RWPE2 (cell line): ENCODE measurements around the gene RPS6KA4.
A peak's percentile ranks its signal among the peaks of the same experiment; 100 is the strongest.

Experiments used
- ATAC-seq: fragments of 200-7000 bp; cut with Tn5 transposase; 3 replicates; pipeline ENCODE4 v1.9.1; 2021; ENCODE audit warnings: low read depth
- DNase-seq: peaks from one replicate; pipeline ENCODE4 v3.0.0-alpha.2; 2020; ENCODE audit warnings: low spot score
- H3K27ac ChIP-seq: fragments of 450-650 bp; 2 replicates; pipeline ENCODE4 v1.5.1; 2017; ENCODE audit warnings: mild to moderate bottlenecking; ENCODE audit not compliant: poor library complexity, severe bottlenecking
- H3K27me3 ChIP-seq: fragments of 250-450 bp; sonication (Bioruptor Pico); 2 replicates; pipeline ENCODE4 v1.5.1; 2021; ENCODE audit warnings: mild to moderate bottlenecking, moderate library complexity; ENCODE audit not compliant: insufficient read depth, poor library complexity, severe bottlenecking
- H3K36me3 ChIP-seq: fragments of 250-450 bp; sonication (Bioruptor Pico); 2 replicates; pipeline ENCODE4 v1.5.1; 2020; ENCODE audit warnings: low read depth, mild to moderate bottlenecking, moderate library complexity
- H3K4me1 ChIP-seq: fragments of 250-450 bp; sonication (Bioruptor Pico); 2 replicates; pipeline ENCODE4 v1.5.1; 2021; ENCODE audit warnings: mild to moderate bottlenecking, moderate library complexity; ENCODE audit not compliant: insufficient read depth, poor library complexity, severe bottlenecking
- H3K4me3 ChIP-seq: fragments of 250-450 bp; sonication (Bioruptor Pico); 2 replicates; pipeline ENCODE4 v1.5.1; 2021; ENCODE audit warnings: mild to moderate bottlenecking, moderate library complexity; ENCODE audit not compliant: severe bottlenecking
- H3K9me3 ChIP-seq: fragments of 250-450 bp; sonication (Bioruptor Pico); 2 replicates; pipeline ENCODE4 v1.5.1; 2021; ENCODE audit warnings: mild to moderate bottlenecking, moderate library complexity; ENCODE audit not compliant: severe bottlenecking
- TF ChIP-seq, protein P1 (sequence below): fragments of 450-650 bp; IDR thresholded peaks from one replicate; pipeline ENCODE4 v1.5.1; 2017; ENCODE audit warnings: mild to moderate bottlenecking, moderate library complexity; ENCODE audit not compliant: poor library complexity, severe bottlenecking

RPS6KA4 gene

DNA sequence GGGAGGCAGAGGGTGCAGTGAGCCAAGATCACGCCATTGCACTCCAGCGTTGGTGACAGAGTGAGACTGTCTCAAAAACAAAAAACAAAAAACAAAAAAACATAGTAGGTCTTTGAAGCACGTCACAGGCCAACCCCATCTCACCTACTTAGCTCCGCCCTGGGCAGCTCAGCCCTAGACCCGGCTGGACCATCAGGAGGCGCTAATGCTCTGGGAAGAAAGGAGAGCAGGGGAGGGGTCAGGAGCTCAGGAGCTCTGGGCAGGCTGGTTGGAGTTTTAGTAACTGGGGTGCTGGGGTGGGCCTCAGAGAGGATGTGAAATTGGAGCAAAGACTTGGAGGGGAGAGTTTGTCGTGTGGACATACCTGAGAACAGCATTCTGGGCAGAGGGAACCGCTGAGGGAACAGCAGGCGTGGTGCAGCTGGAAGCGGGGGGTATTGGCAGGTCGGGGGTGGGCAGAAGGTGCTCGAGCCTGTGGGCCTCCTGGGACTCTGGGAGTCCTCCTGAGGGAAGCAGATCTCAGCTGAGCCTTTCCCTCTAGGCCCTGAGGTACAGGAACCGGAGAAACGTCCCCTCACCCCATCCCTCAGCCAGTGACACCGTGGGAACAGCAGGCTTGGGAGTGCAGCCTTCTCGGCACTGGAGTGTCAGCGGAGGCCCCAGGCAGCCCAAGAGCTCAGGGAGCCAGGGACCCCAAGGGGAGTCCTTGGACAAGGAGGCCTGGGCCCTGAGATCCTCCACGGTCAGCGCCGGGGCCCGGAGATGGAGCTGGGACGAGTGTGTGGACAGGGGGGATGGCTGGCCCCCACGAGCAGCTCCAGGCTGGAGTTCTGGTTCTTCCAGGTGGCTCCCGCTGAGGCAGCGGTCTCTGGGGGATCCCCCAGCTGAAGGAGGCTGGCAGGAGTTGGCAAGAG lies 2.2 kb upstream of the RPS6KA4 start:
- H3K27ac ChIP-seq: peak overlapping the region; percentile 97
- no peaks in the 10 kb centered on the region for H3K27me3 ChIP-seq
- peaks cover 21% of the 10 kb centered on the region for H3K4me1 ChIP-seq
- H3K9me3 ChIP-seq: no peaks in the 10 kb centered on the region
- H3K36me3 ChIP-seq: peaks cover 19% of the 10 kb centered on the region
- peak; percentile 52 for DNase-seq
- H3K4me3 ChIP-seq: no peak overlapping the region
- ATAC-seq: no peak
- TF ChIP-seq, protein P1, sequence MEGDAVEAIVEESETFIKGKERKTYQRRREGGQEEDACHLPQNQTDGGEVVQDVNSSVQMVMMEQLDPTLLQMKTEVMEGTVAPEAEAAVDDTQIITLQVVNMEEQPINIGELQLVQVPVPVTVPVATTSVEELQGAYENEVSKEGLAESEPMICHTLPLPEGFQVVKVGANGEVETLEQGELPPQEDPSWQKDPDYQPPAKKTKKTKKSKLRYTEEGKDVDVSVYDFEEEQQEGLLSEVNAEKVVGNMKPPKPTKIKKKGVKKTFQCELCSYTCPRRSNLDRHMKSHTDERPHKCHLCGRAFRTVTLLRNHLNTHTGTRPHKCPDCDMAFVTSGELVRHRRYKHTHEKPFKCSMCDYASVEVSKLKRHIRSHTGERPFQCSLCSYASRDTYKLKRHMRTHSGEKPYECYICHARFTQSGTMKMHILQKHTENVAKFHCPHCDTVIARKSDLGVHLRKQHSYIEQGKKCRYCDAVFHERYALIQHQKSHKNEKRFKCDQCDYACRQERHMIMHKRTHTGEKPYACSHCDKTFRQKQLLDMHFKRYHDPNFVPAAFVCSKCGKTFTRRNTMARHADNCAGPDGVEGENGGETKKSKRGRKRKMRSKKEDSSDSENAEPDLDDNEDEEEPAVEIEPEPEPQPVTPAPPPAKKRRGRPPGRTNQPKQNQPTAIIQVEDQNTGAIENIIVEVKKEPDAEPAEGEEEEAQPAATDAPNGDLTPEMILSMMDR: peak; percentile 35

DNA sequence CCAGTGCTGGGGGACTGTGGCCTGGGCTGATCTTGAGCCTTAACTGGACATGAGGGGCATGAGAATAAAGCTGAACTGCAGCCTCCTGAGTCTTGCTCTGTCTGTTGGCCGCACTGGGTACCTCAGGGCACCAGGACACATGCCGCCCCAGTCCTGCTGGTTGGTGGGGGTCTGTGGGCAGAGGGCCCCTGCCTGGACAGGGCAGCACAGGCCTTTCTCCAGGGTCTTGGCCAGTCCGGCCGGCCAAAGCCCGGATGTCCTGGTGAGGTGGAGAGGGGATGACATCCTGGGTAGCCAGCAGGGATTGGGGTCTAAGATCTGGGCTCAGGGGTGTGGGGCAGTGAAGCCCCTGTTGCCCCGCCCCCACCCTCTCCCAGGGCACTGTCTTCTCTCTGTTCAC lies 1.5 kb upstream of the RPS6KA4 start:
- TF ChIP-seq, protein P1: no peak
- no peaks in the 10 kb centered on the region for H3K27me3 ChIP-seq
- peak overlapping the region; percentile 97 for H3K27ac ChIP-seq
- DNase-seq (peak; percentile 51), ATAC-seq (no peak)
- no peak overlapping the region for H3K4me3 ChIP-seq
- peaks cover 21% of the 10 kb centered on the region for H3K4me1 ChIP-seq
- peaks cover 26% of the 10 kb centered on the region for H3K36me3 ChIP-seq
- H3K9me3 ChIP-seq: no peaks in the 10 kb centered on the region

DNA sequence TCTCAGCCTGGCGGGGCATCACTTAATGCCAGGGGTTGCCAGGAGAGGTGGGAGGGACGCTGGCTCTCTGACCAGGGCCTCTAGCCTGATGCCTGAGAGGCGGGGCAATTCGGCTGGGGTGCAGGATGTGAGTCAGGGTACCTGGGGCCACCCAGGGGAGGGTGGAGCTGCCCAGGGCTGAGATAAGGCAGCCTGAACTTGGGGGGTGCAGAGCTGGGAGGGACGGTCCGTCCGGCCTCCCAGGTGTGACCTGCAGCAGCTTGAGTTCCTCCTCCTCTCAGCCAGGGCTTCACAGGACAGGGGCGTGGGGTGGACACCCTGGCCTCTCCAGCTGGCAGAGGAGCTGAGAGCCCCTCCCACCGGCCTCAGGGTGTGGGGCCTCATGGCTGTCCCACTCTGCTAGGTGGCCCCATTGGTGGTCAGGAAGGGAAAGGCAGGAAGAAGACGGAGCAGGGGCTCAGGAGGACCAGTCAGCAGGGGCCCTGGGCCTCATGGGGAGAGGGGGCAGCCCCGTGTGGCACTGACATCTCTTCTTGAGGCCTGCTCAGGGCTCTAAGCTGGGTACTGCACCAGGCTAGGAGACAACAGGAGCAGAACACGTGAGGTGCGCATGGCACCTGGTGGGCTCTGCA lies 942 bp upstream of the RPS6KA4 start:
- Histone ChIP-seq H3K27ac (peak overlapping the region; percentile 97), H3K4me3 (peak overlapping the region; percentile 70), H3K4me1 (peaks cover 21% of the 10 kb centered on the region), H3K9me3 (no peaks in the 10 kb centered on the region), H3K27me3 (no peaks in the 10 kb centered on the region), H3K36me3 (peaks cover 32% of the 10 kb centered on the region)
- ATAC-seq: peak; percentile 81
- TF ChIP-seq, protein P1: no peak
- DNase-seq: peak; percentile 96

DNA sequence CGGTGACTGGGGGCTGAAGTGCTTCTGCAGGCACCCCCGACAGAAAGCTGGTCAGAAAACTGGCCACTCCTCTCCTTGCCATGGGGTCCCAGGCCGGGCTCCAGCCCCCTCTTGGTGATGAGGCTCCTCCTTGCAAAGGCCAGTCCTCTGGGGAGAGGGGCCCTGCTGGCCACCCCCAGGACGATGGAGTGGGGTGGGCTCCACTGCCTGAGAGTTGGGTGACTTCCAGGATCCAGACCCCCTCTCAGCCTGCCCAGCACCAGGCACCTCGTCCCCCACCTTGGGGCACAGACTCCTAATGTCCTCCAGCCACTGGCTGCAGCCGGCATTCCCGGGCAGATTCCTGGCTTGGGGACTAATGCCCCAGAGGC lies 441 bp upstream of the RPS6KA4 start:
- DNase-seq (no peak), ATAC-seq (no peak; the same call in 2 of the 3 replicates)
- peaks cover 21% of the 10 kb centered on the region for H3K4me1 ChIP-seq
- no peaks in the 10 kb centered on the region for H3K9me3 ChIP-seq
- H3K36me3 ChIP-seq: peaks cover 37% of the 10 kb centered on the region
- peak overlapping the region; percentile 70 for H3K4me3 ChIP-seq
- no peaks in the 10 kb centered on the region for H3K27me3 ChIP-seq
- H3K27ac ChIP-seq: peak overlapping the region; percentile 97
- TF ChIP-seq, protein P1: no peak
